ENCODE results near the gene ANTXR2. TPM values are rescaled to one million over a fixed set of nuclear protein-coding genes. Genes with fewer than 3 reads are reported as not detected.

Gene ANTXR2
- total and polyA plus RNA-seq, 2 donors (not counting 1 experiment from before 2014, with no cell fraction given), result 85.3 to 135 TPM

GRCh38 chr4:80036949-80037685, 35.9 kb downstream of the ANTXR2 start:
- H3K27me3 ChIP-seq (ENCODE audit: control insufficient read depth, insufficient read depth, low read length), result no peaks in the 10 kb centered on the region
- H3K4me2 ChIP-seq (ENCODE audit: extremely low read depth, insufficient read depth, low read length), result peak overlapping the region; percentile 65
- peaks cover 6% of the 10 kb centered on the region for H3K79me2 ChIP-seq (ENCODE audit: control insufficient read depth, insufficient read depth, low read length)
- H3K4me1 ChIP-seq (ENCODE audit: control insufficient read depth, extremely low read depth, insufficient read depth, low read length), result no peaks in the 10 kb centered on the region
- peak; percentile 79 to 84 for DNase-seq (ENCODE audit: low read depth in 2 of 2)
- no peak overlapping the region for H2AFZ ChIP-seq (ENCODE audit: low read length)
- H3K9ac ChIP-seq (ENCODE audit: insufficient read depth, low read length), result no peak overlapping the region
- H3K27ac ChIP-seq (ENCODE audit: insufficient read depth, low read length), result peak overlapping the region; percentile 48
- H3K4me3 ChIP-seq (replicated peaks in 1 of 4; ENCODE audit: control extremely low read depth in 1 of 4, insufficient read depth in 1 of 4, low read depth in 3 of 4, low read length in 4 of 4), result peak overlapping the region in 2 of 4 experiments; percentile 2 to 15
- peaks cover 2% of the 10 kb centered on the region for H3K36me3 ChIP-seq (ENCODE audit: control insufficient read depth, insufficient read depth, low read length)
- TF ChIP-seq EZH2 (IDR thresholded peaks at IDR 0.05; ENCODE audit: low read length, missing control alignments), result no peak
- no peak for TF ChIP-seq CTCF (conservative IDR thresholded peaks at IDR 0.05 in 1 of 2, IDR thresholded peaks at IDR 0.05 in 1 of 2; ENCODE audit: low read depth in 1 of 2, low read length in 2 of 2)
- no peaks in the 10 kb centered on the region for H4K20me1 ChIP-seq (ENCODE audit: control insufficient read depth, extremely low read depth, insufficient read depth, low read length)
- no peaks in the 10 kb centered on the region for H3K9me3 ChIP-seq (ENCODE audit: control insufficient read depth, insufficient read depth, low read depth, low read length)

GRCh38 chr4:80036306-80036705, 36.7 kb downstream of the ANTXR2 start:
- H2AFZ ChIP-seq (ENCODE audit: low read length), result no peak overlapping the region

GRCh38 chr4:80035336-80035735, 37.7 kb downstream of the ANTXR2 start:
- Histone ChIP-seq H3K4me2 (ENCODE audit: extremely low read depth, insufficient read depth, low read length) (no peak overlapping the region), H3K36me3 (ENCODE audit: control insufficient read depth, insufficient read depth, low read length) (peaks cover 4% of the 10 kb centered on the region), H3K4me3 (replicated peaks in 1 of 4; ENCODE audit: control extremely low read depth in 1 of 4, insufficient read depth in 1 of 4, low read depth in 3 of 4, low read length in 4 of 4) (no peak overlapping the region), H3K9ac (ENCODE audit: insufficient read depth, low read length) (no peak overlapping the region), H4K20me1 (ENCODE audit: control insufficient read depth, extremely low read depth, insufficient read depth, low read length) (no peaks in the 10 kb centered on the region), H3K79me2 (ENCODE audit: control insufficient read depth, insufficient read depth, low read length) (peaks cover 6% of the 10 kb centered on the region), H3K27me3 (ENCODE audit: control insufficient read depth, insufficient read depth, low read length) (no peaks in the 10 kb centered on the region), H3K4me1 (ENCODE audit: control insufficient read depth, extremely low read depth, insufficient read depth, low read length) (no peaks in the 10 kb centered on the region), H3K9me3 (ENCODE audit: control insufficient read depth, insufficient read depth, low read depth, low read length) (no peaks in the 10 kb centered on the region), H3K27ac (ENCODE audit: insufficient read depth, low read length) (no peak overlapping the region), H2AFZ (ENCODE audit: low read length) (no peak overlapping the region)
- DNase-seq (ENCODE audit: low read depth in 2 of 2), result no peak
- TF ChIP-seq EZH2 (IDR thresholded peaks at IDR 0.05; ENCODE audit: low read length, missing control alignments), result no peak
- TF ChIP-seq CTCF (conservative IDR thresholded peaks at IDR 0.05 in 1 of 2, IDR thresholded peaks at IDR 0.05 in 1 of 2; ENCODE audit: low read depth in 1 of 2, low read length in 2 of 2), result no peak

More at GRCh38 chr4:80036306-80036705, 36.7 kb downstream of the ANTXR2 start:
- Histone ChIP-seq H3K4me2 (ENCODE audit: extremely low read depth, insufficient read depth, low read length) (no peak overlapping the region), H3K79me2 (ENCODE audit: control insufficient read depth, insufficient read depth, low read length) (peaks cover 6% of the 10 kb centered on the region), H3K4me1 (ENCODE audit: control insufficient read depth, extremely low read depth, insufficient read depth, low read length) (no peaks in the 10 kb centered on the region), H4K20me1 (ENCODE audit: control insufficient read depth, extremely low read depth, insufficient read depth, low read length) (no peaks in the 10 kb centered on the region), H3K27ac (ENCODE audit: insufficient read depth, low read length) (peak overlapping the region; percentile 48), H3K9ac (ENCODE audit: insufficient read depth, low read length) (no peak overlapping the region), H3K36me3 (ENCODE audit: control insufficient read depth, insufficient read depth, low read length) (peaks cover 2% of the 10 kb centered on the region), H3K4me3 (replicated peaks in 1 of 4; ENCODE audit: control extremely low read depth in 1 of 4, insufficient read depth in 1 of 4, low read depth in 3 of 4, low read length in 4 of 4) (no peak overlapping the region), H3K9me3 (ENCODE audit: control insufficient read depth, insufficient read depth, low read depth, low read length) (no peaks in the 10 kb centered on the region), H3K27me3 (ENCODE audit: control insufficient read depth, insufficient read depth, low read length) (no peaks in the 10 kb centered on the region)
- DNase-seq (ENCODE audit: low read depth in 2 of 2), result no peak
- TF ChIP-seq CTCF (conservative IDR thresholded peaks at IDR 0.05 in 1 of 2, IDR thresholded peaks at IDR 0.05 in 1 of 2; ENCODE audit: low read depth in 1 of 2, low read length in 2 of 2) (no peak), EZH2 (IDR thresholded peaks at IDR 0.05; ENCODE audit: low read length, missing control alignments) (no peak)

Measured in fibroblast of lung (primary cell).